Ascending aorta (tissue), 2 donors: ENCODE data around the gene RAB7B. TPM values are rescaled to one million over a fixed set of nuclear protein-coding genes. Genes with fewer than 3 reads are reported as not detected.
"Not testable (repeated sequence)": the region's sequence is repeated elsewhere in the genome, so short reads cannot be mapped to it uniquely, and the experiment has no call there.

Source experiments
- DNase-seq, 2 donors: peaks; one replicate each; pipeline ENCODE4 v3.0.0-alpha.2; 2019; ENCODE audit warnings: low spot score in 2 of 2
- H3K27ac ChIP-seq, 2 donors: fragments of 200-600 bp; sonication (generic); one replicate each; pipeline ENCODE4 v1.5.1; 2016 to 2017; ENCODE audit warnings: mild to moderate bottlenecking in 1 of 2
- H3K27me3 ChIP-seq: fragments of 200-600 bp; sonication (generic); one replicate; pipeline ENCODE4 v1.5.1; 2017
- H3K36me3 ChIP-seq, 2 donors: fragments of 200-600 bp; sonication (generic); one replicate each; pipeline ENCODE4 v1.5.1; 2016
- H3K4me1 ChIP-seq, 2 donors: fragments of 200-600 bp; sonication (generic); one replicate each; pipeline ENCODE4 v1.5.1; 2016 to 2017; ENCODE audit warnings: mild to moderate bottlenecking in 1 of 2
- H3K4me3 ChIP-seq, 2 donors: fragments of 200-600 bp; sonication (generic); one replicate each; pipeline ENCODE4 v1.5.1; 2016 to 2017; ENCODE audit warnings: mild to moderate bottlenecking in 1 of 2
- H3K9me3 ChIP-seq, 2 donors: fragments of 200-600 bp; sonication (generic); one replicate each; pipeline ENCODE4 v1.5.1; 2016
- CTCF ChIP-seq, 3 experiments: fragments of 200-600 bp in 2 of 3; fragments of 450-650 bp in 1 of 3; sonication (generic) in 2 of 3; IDR thresholded peaks; one replicate each; pipeline ENCODE4 v1.5.1; 2016 to 2019; ENCODE audit warnings: antibody characterized with exemption in 3 of 3, mild to moderate bottlenecking in 1 of 3, moderate library complexity in 1 of 3
- intact Hi-C: fragments of 100-400 bp; cut with DNase I; formaldehyde crosslinking; loops from one replicate; pipeline ENCODE4 v1.15.1; 2023
- total RNA-seq: library from RNA; depleted of rRNA; stranded (reverse); fragments of >200 nt; gene quantifications from one replicate; pipeline ENCODE4 v1.1.0, GENCODE V29; 2016

The RAB7B gene
- total RNA-seq, 1 donor from 2014 or later: not detected

- peak overlapping the region in 1 of 2 donors; percentile 54 for H3K4me3 ChIP-seq
Observed at GRCh38 chr1:206001476-206001888, 1.7 kb downstream of the RAB7B start.

GRCh38 chr1:206000641-206001339 is 2.4 kb downstream of the RAB7B start:
- Histone ChIP-seq H3K27ac (no peak overlapping the region), H3K9me3 (no peaks in the 10 kb centered on the region), H3K27me3 (no peaks in the 10 kb centered on the region), H3K36me3 (no peaks in the 10 kb centered on the region), H3K4me1 (peaks cover 15 to 17% of the 10 kb centered on the region in 2 donors), H3K4me3 (no peak overlapping the region)
- TF ChIP-seq CTCF (IDR thresholded peaks at IDR 0.05): no peak
- intact Hi-C loops: no loop called here
- DNase-seq: no peak

More at GRCh38 chr1:206001476-206001888, 1.7 kb downstream of the RAB7B start:
- TF ChIP-seq CTCF (IDR thresholded peaks at IDR 0.05): no peak
- intact Hi-C loops: no loop called here
- no peaks in the 10 kb centered on the region for H3K27me3 ChIP-seq
- peak overlapping the region; percentile 39 to 50 for H3K27ac ChIP-seq
- H3K4me1 ChIP-seq: peaks cover 15 to 17% of the 10 kb centered on the region in 2 donors
- DNase-seq: peak; percentile 33 to 78
- no peaks in the 10 kb centered on the region for H3K9me3 ChIP-seq
- no peaks in the 10 kb centered on the region for H3K36me3 ChIP-seq

- H3K27me3 ChIP-seq: no peaks in the 10 kb centered on the region
- peaks cover 14 to 15% of the 10 kb centered on the region in 2 donors for H3K4me1 ChIP-seq
- DNase-seq: no peak
- H3K4me3 ChIP-seq: no peak overlapping the region
- no peak overlapping the region for H3K27ac ChIP-seq
- no peak for TF ChIP-seq CTCF (IDR thresholded peaks at IDR 0.05)
- no peaks in the 10 kb centered on the region for H3K9me3 ChIP-seq
- intact Hi-C loops: no loop called here
- no peaks in the 10 kb centered on the region for H3K36me3 ChIP-seq
Observed at GRCh38 chr1:205998457-205999241, 4.5 kb downstream of the RAB7B start.

- H3K27ac ChIP-seq, intact Hi-C loops, H3K27me3 ChIP-seq, H3K9me3 ChIP-seq, H3K4me3 ChIP-seq, H3K4me1 ChIP-seq, H3K36me3 ChIP-seq, DNase-seq: not testable (repeated sequence)
Observed at GRCh38 chr1:205996641-205997040, 6.6 kb downstream of the RAB7B start.

GRCh38 chr1:205994346-205994745 is 8.8 kb downstream of the RAB7B start:
- H3K9me3 ChIP-seq: no peaks in the 10 kb centered on the region
- no peaks in the 10 kb centered on the region for H3K27me3 ChIP-seq
- intact Hi-C loops: no loop called here
- no peak for TF ChIP-seq CTCF (IDR thresholded peaks at IDR 0.05)
- H3K4me3 ChIP-seq: no peak overlapping the region
- no peak overlapping the region for H3K27ac ChIP-seq
- no peak for DNase-seq
- H3K36me3 ChIP-seq: peaks cover 0 to 9% of the 10 kb centered on the region in 2 donors
- no peaks in the 10 kb centered on the region for H3K4me1 ChIP-seq

GRCh38 chr1:205993068-205993467 is 10.1 kb downstream of the RAB7B start:
- no peaks in the 10 kb centered on the region for H3K27me3 ChIP-seq
- no peak overlapping the region for H3K27ac ChIP-seq
- no peaks in the 10 kb centered on the region for H3K9me3 ChIP-seq
- TF ChIP-seq CTCF (IDR thresholded peaks at IDR 0.05): no peak
- no peaks in the 10 kb centered on the region for H3K4me1 ChIP-seq
- H3K4me3 ChIP-seq: no peak overlapping the region
- H3K36me3 ChIP-seq: peaks cover 0 to 9% of the 10 kb centered on the region in 2 donors
- DNase-seq: no peak
- intact Hi-C loops: no loop called here
